NCI-H524 (cell line): ENCODE measurements around the gene CHD6.

Source experiments
- DNase-seq, 2 experiments: peaks; one replicate each; lab custom pipeline; 2025; lab: John Stamatoyannopoulos, UW

CHD6 gene

GRCh38 chr20:41469868-41470267, 148.3 kb downstream of the CHD6 start:
- DNase-seq, result no peak

GRCh38 chr20:41468994-41469600, 149.1 kb downstream of the CHD6 start:
- no peak for DNase-seq

GRCh38 chr20:41467690-41468089, 150.5 kb downstream of the CHD6 start:
- no peak for DNase-seq

- no peak for DNase-seq
These were observed 151.0 kb downstream of the CHD6 start for GRCh38 chr20:41467220-41467619.

GRCh38 chr20:41463567-41463966, 154.6 kb downstream of the CHD6 start:
- DNase-seq, result no peak

GRCh38 chr20:41462372-41463161, 155.6 kb downstream of the CHD6 start:
- DNase-seq, result no peak

- no peak for DNase-seq
These were observed 159.4 kb downstream of the CHD6 start for GRCh38 chr20:41458761-41459160.

- DNase-seq, result no peak
These were observed 160.9 kb downstream of the CHD6 start for GRCh38 chr20:41457173-41457857.

- peak in 1 of 2 experiments; percentile 38 for DNase-seq
These were observed 161.8 kb downstream of the CHD6 start for GRCh38 chr20:41456351-41456750.

GRCh38 chr20:41454250-41454649, 163.9 kb downstream of the CHD6 start:
- DNase-seq, result no peak

- peak; percentile 39 to 82 for DNase-seq
These were observed 164.9 kb downstream of the CHD6 start for GRCh38 chr20:41453010-41453950.

- DNase-seq, result no peak
These were observed 166.0 kb downstream of the CHD6 start for GRCh38 chr20:41452226-41452625.

- no peak for DNase-seq
These were observed 171.2 kb downstream of the CHD6 start for GRCh38 chr20:41447006-41447405.

- DNase-seq, result no peak
These were observed 171.7 kb downstream of the CHD6 start for GRCh38 chr20:41446456-41446855.

- no peak for DNase-seq
These were observed 173.4 kb downstream of the CHD6 start for GRCh38 chr20:41444821-41445220.

- no peak for DNase-seq
These were observed 174.5 kb downstream of the CHD6 start for GRCh38 chr20:41443691-41444090.

- DNase-seq, result no peak
These were observed 177.3 kb downstream of the CHD6 start for GRCh38 chr20:41440882-41441281.

GRCh38 chr20:41437836-41438235, 180.3 kb downstream of the CHD6 start:
- DNase-seq, result no peak

- DNase-seq, result no peak
These were observed 181.5 kb downstream of the CHD6 start for GRCh38 chr20:41436679-41437078.

- DNase-seq, result no peak
These were observed 185.0 kb downstream of the CHD6 start for GRCh38 chr20:41433203-41433602.

- no peak for DNase-seq
These were observed 185.4 kb downstream of the CHD6 start for GRCh38 chr20:41432746-41433145.

- no peak for DNase-seq
These were observed 189.9 kb downstream of the CHD6 start for GRCh38 chr20:41428285-41428684.
